SK-N-SH treated with all-trans-retinoic acid at 6 μM for 48 hours (cell line): ENCODE data around the gene HSD11B2.

Experiments
- ATAC-seq: fragments of 200-7000 bp; cut with Tn5 transposase; 3 replicates; pipeline ENCODE4 v1.9.1; 2020; ENCODE audit warnings: mild to moderate bottlenecking, moderate library complexity
- BACH2 ChIP-seq: fragments of 250-450 bp; sonication (Bioruptor Pico); IDR thresholded peaks from 2 replicates; pipeline ENCODE4 v1.9.0; 2021; ENCODE audit warnings: mild to moderate bottlenecking, borderline replicate concordance
- CSDC2 ChIP-seq: fragments of 250-450 bp; sonication (Bioruptor Pico); IDR thresholded peaks from 2 replicates; pipeline ENCODE4 v1.5.0; 2020; ENCODE audit warnings: mild to moderate bottlenecking, moderate library complexity
- CSRNP3 ChIP-seq: fragments of 250-450 bp; sonication (Bioruptor Pico); IDR thresholded peaks from 2 replicates; pipeline ENCODE4 v1.5.1; 2021; ENCODE audit warnings: mild to moderate bottlenecking, moderate library complexity
- ESRRG ChIP-seq: fragments of 250-450 bp; sonication (Bioruptor Pico); IDR thresholded peaks from 2 replicates; pipeline ENCODE4 v1.6.1; 2021; ENCODE audit warnings: mild to moderate bottlenecking
- GLIS3 ChIP-seq: fragments of 250-450 bp; sonication (Bioruptor Pico); IDR thresholded peaks from 2 replicates; pipeline ENCODE4 v1.5.0; 2020; ENCODE audit warnings: mild to moderate bottlenecking, moderate library complexity
- ISL1 ChIP-seq: fragments of 250-450 bp; sonication (Bioruptor Pico); IDR thresholded peaks from 2 replicates; pipeline ENCODE4 v2.1.2; 2022; ENCODE audit warnings: mild to moderate bottlenecking, moderate library complexity
- OSR1 ChIP-seq: fragments of 250-450 bp; sonication (Bioruptor Pico); IDR thresholded peaks from 2 replicates; pipeline ENCODE4 v1.8.0; 2022; ENCODE audit warnings: moderate library complexity, mild to moderate bottlenecking, inconsistent platforms
- PATZ1 ChIP-seq: fragments of 250-450 bp; sonication (Bioruptor Pico); IDR thresholded peaks from 2 replicates; pipeline ENCODE4 v1.8.0; 2020; ENCODE audit warnings: mild to moderate bottlenecking, moderate library complexity, borderline replicate concordance
- PPARA ChIP-seq: fragments of 250-450 bp; sonication (Bioruptor Pico); IDR thresholded peaks from 2 replicates; pipeline ENCODE4 v1.5.0; 2020; ENCODE audit warnings: mild to moderate bottlenecking, borderline replicate concordance
- RARB ChIP-seq: fragments of 250-450 bp; sonication (Bioruptor Pico); IDR thresholded peaks from 2 replicates; pipeline ENCODE4 v1.8.0; 2021; ENCODE audit warnings: mild to moderate bottlenecking, moderate library complexity
- SNAI2 ChIP-seq: fragments of 250-450 bp; sonication (Bioruptor Pico); IDR thresholded peaks from 2 replicates; pipeline ENCODE4 v1.5.0; 2020; ENCODE audit warnings: mild to moderate bottlenecking, moderate library complexity
- TCF4 ChIP-seq: fragments of 250-450 bp; sonication (Bioruptor Pico); IDR thresholded peaks from 2 replicates; pipeline ENCODE4 v1.8.0; 2021; ENCODE audit warnings: mild to moderate bottlenecking, moderate library complexity, borderline replicate concordance
- TOX ChIP-seq: fragments of 250-450 bp; sonication (Bioruptor Pico); IDR thresholded peaks from 2 replicates; pipeline ENCODE4 v1.8.0; 2021; ENCODE audit warnings: mild to moderate bottlenecking, moderate library complexity, borderline replicate concordance
- ZC3H10 ChIP-seq: fragments of 250-450 bp; sonication (Bioruptor Pico); IDR thresholded peaks from 2 replicates; pipeline ENCODE4 v1.5.1; 2021; ENCODE audit warnings: mild to moderate bottlenecking, moderate library complexity
- ZFP3 ChIP-seq: fragments of 250-450 bp; sonication (Bioruptor Pico); IDR thresholded peaks from 2 replicates; pipeline ENCODE4 v1.5.0; 2020; ENCODE audit warnings: mild to moderate bottlenecking, moderate library complexity
- ZFP30 ChIP-seq: fragments of 450-650 bp; formaldehyde crosslinking; IDR thresholded peaks from 2 replicates; pipeline ENCODE4 v1.5.0; 2022; ENCODE audit warnings: mild to moderate bottlenecking, moderate library complexity
- ZNF8 ChIP-seq: fragments of 450-650 bp; formaldehyde crosslinking; IDR thresholded peaks from 2 replicates; pipeline ENCODE4 v1.5.0; 2020; ENCODE audit warnings: mild to moderate bottlenecking, moderate library complexity
- TF ChIP-seq, protein P1 (sequence below): fragments of 250-450 bp; sonication (Bioruptor Pico); IDR thresholded peaks from 2 replicates; pipeline ENCODE4 v1.5.0; 2020; ENCODE audit warnings: mild to moderate bottlenecking, moderate library complexity
- TF ChIP-seq, protein P2 (sequence below): fragments of 250-450 bp; sonication (Bioruptor Pico); IDR thresholded peaks from 2 replicates; pipeline ENCODE4 v1.5.1; 2020; ENCODE audit warnings: low read depth, mild to moderate bottlenecking, moderate library complexity
- TF ChIP-seq, protein P3 (sequence below): fragments of 250-450 bp; sonication (Bioruptor Pico); IDR thresholded peaks from 2 replicates; pipeline ENCODE4 v1.8.0; 2021; ENCODE audit warnings: low read depth, mild to moderate bottlenecking, moderate library complexity, borderline replicate concordance

Gene HSD11B2

DNA sequence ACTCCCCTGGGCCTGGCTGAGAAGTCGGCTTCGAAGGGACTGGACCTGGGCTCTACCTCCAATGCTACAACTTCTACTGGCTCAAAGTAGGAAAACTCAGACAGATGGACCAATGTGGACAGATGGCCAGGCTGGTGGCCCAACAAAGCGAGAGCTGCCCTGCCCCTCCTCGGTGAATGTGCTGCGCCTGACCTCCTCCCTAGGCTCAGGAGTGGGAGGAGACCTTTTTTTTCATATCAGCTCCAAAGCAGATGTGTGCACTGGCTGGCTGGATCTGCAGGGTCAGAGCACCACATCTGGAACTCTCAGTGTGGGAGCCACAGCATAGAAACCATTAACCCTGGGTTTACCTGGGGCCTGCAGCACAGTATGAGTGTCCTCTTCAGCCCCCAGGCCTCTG lies 29.2 kb downstream of the HSD11B2 start:
- TF ChIP-seq GLIS3 (no peak), ESRRG (CRISPR knock-in tag) (no peak), ZC3H10 (CRISPR knock-in tag) (no peak), PATZ1 (CRISPR knock-in tag) (no peak), RARB (no peak), BACH2 (CRISPR knock-in tag) (no peak), ZFP30 (CRISPR knock-in tag) (no peak), TOX (CRISPR knock-in tag) (no peak), ZNF8 (no peak), PPARA (CRISPR knock-in tag) (no peak), SNAI2 (no peak), ZFP3 (CRISPR knock-in tag) (no peak), CSRNP3 (CRISPR knock-in tag) (no peak), ISL1 (CRISPR knock-in tag) (no peak), CSDC2 (no peak)
- TF ChIP-seq, protein P1, sequence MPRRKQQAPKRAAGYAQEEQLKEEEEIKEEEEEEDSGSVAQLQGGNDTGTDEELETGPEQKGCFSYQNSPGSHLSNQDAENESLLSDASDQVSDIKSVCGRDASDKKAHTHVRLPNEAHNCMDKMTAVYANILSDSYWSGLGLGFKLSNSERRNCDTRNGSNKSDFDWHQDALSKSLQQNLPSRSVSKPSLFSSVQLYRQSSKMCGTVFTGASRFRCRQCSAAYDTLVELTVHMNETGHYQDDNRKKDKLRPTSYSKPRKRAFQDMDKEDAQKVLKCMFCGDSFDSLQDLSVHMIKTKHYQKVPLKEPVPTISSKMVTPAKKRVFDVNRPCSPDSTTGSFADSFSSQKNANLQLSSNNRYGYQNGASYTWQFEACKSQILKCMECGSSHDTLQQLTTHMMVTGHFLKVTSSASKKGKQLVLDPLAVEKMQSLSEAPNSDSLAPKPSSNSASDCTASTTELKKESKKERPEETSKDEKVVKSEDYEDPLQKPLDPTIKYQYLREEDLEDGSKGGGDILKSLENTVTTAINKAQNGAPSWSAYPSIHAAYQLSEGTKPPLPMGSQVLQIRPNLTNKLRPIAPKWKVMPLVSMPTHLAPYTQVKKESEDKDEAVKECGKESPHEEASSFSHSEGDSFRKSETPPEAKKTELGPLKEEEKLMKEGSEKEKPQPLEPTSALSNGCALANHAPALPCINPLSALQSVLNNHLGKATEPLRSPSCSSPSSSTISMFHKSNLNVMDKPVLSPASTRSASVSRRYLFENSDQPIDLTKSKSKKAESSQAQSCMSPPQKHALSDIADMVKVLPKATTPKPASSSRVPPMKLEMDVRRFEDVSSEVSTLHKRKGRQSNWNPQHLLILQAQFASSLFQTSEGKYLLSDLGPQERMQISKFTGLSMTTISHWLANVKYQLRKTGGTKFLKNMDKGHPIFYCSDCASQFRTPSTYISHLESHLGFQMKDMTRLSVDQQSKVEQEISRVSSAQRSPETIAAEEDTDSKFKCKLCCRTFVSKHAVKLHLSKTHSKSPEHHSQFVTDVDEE, result no peak
- TF ChIP-seq, protein P2, sequence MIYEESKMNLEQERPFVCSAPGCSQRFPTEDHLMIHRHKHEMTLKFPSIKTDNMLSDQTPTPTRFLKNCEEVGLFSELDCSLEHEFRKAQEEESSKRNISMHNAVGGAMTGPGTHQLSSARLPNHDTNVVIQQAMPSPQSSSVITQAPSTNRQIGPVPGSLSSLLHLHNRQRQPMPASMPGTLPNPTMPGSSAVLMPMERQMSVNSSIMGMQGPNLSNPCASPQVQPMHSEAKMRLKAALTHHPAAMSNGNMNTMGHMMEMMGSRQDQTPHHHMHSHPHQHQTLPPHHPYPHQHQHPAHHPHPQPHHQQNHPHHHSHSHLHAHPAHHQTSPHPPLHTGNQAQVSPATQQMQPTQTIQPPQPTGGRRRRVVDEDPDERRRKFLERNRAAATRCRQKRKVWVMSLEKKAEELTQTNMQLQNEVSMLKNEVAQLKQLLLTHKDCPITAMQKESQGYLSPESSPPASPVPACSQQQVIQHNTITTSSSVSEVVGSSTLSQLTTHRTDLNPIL, result no peak
- TF ChIP-seq, protein P3, sequence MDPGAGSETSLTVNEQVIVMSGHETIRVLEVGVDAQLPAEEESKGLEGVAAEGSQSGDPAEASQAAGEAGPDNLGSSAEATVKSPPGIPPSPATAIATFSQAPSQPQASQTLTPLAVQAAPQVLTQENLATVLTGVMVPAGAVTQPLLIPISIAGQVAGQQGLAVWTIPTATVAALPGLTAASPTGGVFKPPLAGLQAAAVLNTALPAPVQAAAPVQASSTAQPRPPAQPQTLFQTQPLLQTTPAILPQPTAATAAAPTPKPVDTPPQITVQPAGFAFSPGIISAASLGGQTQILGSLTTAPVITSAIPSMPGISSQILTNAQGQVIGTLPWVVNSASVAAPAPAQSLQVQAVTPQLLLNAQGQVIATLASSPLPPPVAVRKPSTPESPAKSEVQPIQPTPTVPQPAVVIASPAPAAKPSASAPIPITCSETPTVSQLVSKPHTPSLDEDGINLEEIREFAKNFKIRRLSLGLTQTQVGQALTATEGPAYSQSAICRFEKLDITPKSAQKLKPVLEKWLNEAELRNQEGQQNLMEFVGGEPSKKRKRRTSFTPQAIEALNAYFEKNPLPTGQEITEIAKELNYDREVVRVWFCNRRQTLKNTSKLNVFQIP (CRISPR knock-in tag), result no peak
- ATAC-seq, result no peak

GRCh38 chr16:67460961-67461360 lies 30.0 kb downstream of the HSD11B2 start:
- no peak for TF ChIP-seq TCF4
- no peak for TF ChIP-seq TOX (CRISPR knock-in tag)
- TF ChIP-seq ZNF8, result no peak
- TF ChIP-seq RARB, result no peak
- TF ChIP-seq OSR1, result no peak
- no peak for TF ChIP-seq ZFP3 (CRISPR knock-in tag)
- TF ChIP-seq, protein P2, result no peak
- no peak for TF ChIP-seq ZFP30 (CRISPR knock-in tag)
- TF ChIP-seq SNAI2, result no peak
- no peak for TF ChIP-seq GLIS3
- TF ChIP-seq, protein P1, result no peak
- TF ChIP-seq PATZ1 (CRISPR knock-in tag), result no peak
- no peak for TF ChIP-seq ISL1 (CRISPR knock-in tag)
- no peak for ATAC-seq
